Esophagus (tissue), 2 donors: ENCODE data around the gene USP35. TPM values are rescaled to one million over a fixed set of nuclear protein-coding genes. Genes with fewer than 3 reads are reported as not detected.

Source experiments
- H3K27ac ChIP-seq, 2 donors: one replicate each; pipeline ENCODE4 v1.5.1; 2013; ENCODE audit warnings: low read depth in 2 of 2, mild to moderate bottlenecking in 2 of 2, inconsistent platforms in 1 of 2, low read length in 1 of 2, moderate library complexity in 1 of 2
- H3K27me3 ChIP-seq, 2 donors: one replicate each; pipeline ENCODE4 v1.6.1; 2013; ENCODE audit warnings: low read length in 2 of 2, control low read depth in 1 of 2, mild to moderate bottlenecking in 1 of 2; ENCODE audit not compliant: insufficient read depth in 2 of 2, control insufficient read depth in 1 of 2
- H3K36me3 ChIP-seq, 2 donors: one replicate each; pipeline ENCODE4 v1.6.1; 2013; ENCODE audit warnings: low read length in 1 of 2; ENCODE audit not compliant: control insufficient read depth in 2 of 2, insufficient read depth in 2 of 2
- H3K4me1 ChIP-seq, 2 donors: one replicate each; pipeline ENCODE4 v1.6.1; 2013; ENCODE audit warnings: low read length in 1 of 2; ENCODE audit not compliant: control insufficient read depth in 2 of 2, insufficient read depth in 2 of 2
- H3K4me3 ChIP-seq, 2 donors: one replicate each; pipeline ENCODE4 v1.5.1; 2013; ENCODE audit warnings: low read length in 2 of 2, mild to moderate bottlenecking in 2 of 2, low read depth in 1 of 2, moderate library complexity in 1 of 2
- H3K9me3 ChIP-seq, 2 donors: one replicate each; pipeline ENCODE4 v1.6.1; 2013; ENCODE audit warnings: mild to moderate bottlenecking in 2 of 2, low read depth in 1 of 2, low read length in 1 of 2, moderate library complexity in 1 of 2; ENCODE audit not compliant: control insufficient read depth in 2 of 2, insufficient read depth in 1 of 2
- WGBS, 2 donors: extraction: QIAGEN DNeasy Blood & Tissue Kit; methylation state at CpG; one replicate each; pipeline ENCODE4 v1.1.7; 2013; 5-methylcytosine and 5-hydroxymethylcytosine counted together
- polyA plus RNA-seq, 2 donors: library from polyadenylated mRNA; stranded (reverse); fragments of 200-250 nt; gene quantifications; one replicate each; pipeline ENCODE4 v1.2.3, GENCODE V29; 2013
- donor health status: healthy with polysubstance abuse.
- donor health status: Bipolar disorder and iron deficiency.

The USP35 gene
- polyA plus RNA-seq, 2 donors: 4.1 to 7.7 TPM

- Histone ChIP-seq H3K27ac (no peak overlapping the region), H3K4me3 (no peak overlapping the region), H3K4me1 (peaks cover 0 to 2% of the 10 kb centered on the region in 2 donors), H3K9me3 (no peaks in the 10 kb centered on the region), H3K27me3 (no peaks in the 10 kb centered on the region), H3K36me3 (peaks cover 6 to 32% of the 10 kb centered on the region in 2 donors)
- 90 to 91% methylated on average over 11 of the region's 11 CpGs for WGBS, 2 donors
These were observed 24.1 kb downstream of the USP35 start for GRCh38 chr11:78212586-78213371.

- peaks cover 0 to 2% of the 10 kb centered on the region in 2 donors for H3K4me1 ChIP-seq
- no peak overlapping the region for H3K27ac ChIP-seq
- no peaks in the 10 kb centered on the region for H3K9me3 ChIP-seq
- WGBS, 2 donors: 83 to 86% methylated on average over 8 of the region's 8 CpGs
- H3K4me3 ChIP-seq: no peak overlapping the region
- peaks cover 5 to 30% of the 10 kb centered on the region in 2 donors for H3K36me3 ChIP-seq
- H3K27me3 ChIP-seq: no peaks in the 10 kb centered on the region
These were observed 25.0 kb downstream of the USP35 start for GRCh38 chr11:78213526-78214330.

GRCh38 chr11:78214331-78215194 is 25.8 kb downstream of the USP35 start:
- WGBS, 2 donors: 81 to 87% methylated on average over 12 of the region's 12 CpGs
- H3K9me3 ChIP-seq: no peaks in the 10 kb centered on the region
- H3K36me3 ChIP-seq: peaks cover 2 to 29% of the 10 kb centered on the region in 2 donors
- no peaks in the 10 kb centered on the region for H3K27me3 ChIP-seq
- H3K27ac ChIP-seq: no peak overlapping the region
- H3K4me3 ChIP-seq: no peak overlapping the region
- H3K4me1 ChIP-seq: peaks cover 0 to 2% of the 10 kb centered on the region in 2 donors

- no peaks in the 10 kb centered on the region for H3K27me3 ChIP-seq
- WGBS, 2 donors: 89 to 95% methylated on average over 3 of the region's 3 CpGs
- H3K4me1 ChIP-seq: peaks cover 0 to 2% of the 10 kb centered on the region in 2 donors
- no peaks in the 10 kb centered on the region for H3K9me3 ChIP-seq
- no peak overlapping the region for H3K4me3 ChIP-seq
- peaks cover 6 to 27% of the 10 kb centered on the region in 2 donors for H3K36me3 ChIP-seq
- no peak overlapping the region for H3K27ac ChIP-seq
These were observed 27.3 kb downstream of the USP35 start for GRCh38 chr11:78216021-78216420.

- WGBS, 2 donors: 94 to 95% methylated on average over 5 of the region's 5 CpGs
- H3K4me3 ChIP-seq: no peak overlapping the region
- no peaks in the 10 kb centered on the region for H3K9me3 ChIP-seq
- H3K36me3 ChIP-seq: peaks cover 8 to 33% of the 10 kb centered on the region in 2 donors
- no peaks in the 10 kb centered on the region for H3K27me3 ChIP-seq
- H3K4me1 ChIP-seq: peaks cover 0 to 2% of the 10 kb centered on the region in 2 donors
- H3K27ac ChIP-seq: no peak overlapping the region
These were observed 28.0 kb downstream of the USP35 start for GRCh38 chr11:78216571-78217287.

- Histone ChIP-seq H3K4me3 (no peak overlapping the region), H3K27ac (no peak overlapping the region), H3K27me3 (no peaks in the 10 kb centered on the region), H3K9me3 (no peaks in the 10 kb centered on the region), H3K4me1 (peaks cover 0 to 2% of the 10 kb centered on the region in 2 donors), H3K36me3 (peaks cover 8 to 38% of the 10 kb centered on the region in 2 donors)
- WGBS, 2 donors: 94 to 96% methylated on average over 14 of the region's 14 CpGs
These were observed 29.2 kb downstream of the USP35 start for GRCh38 chr11:78217650-78218541.

- Histone ChIP-seq H3K4me3 (no peak overlapping the region), H3K36me3 (peaks cover 8 to 41% of the 10 kb centered on the region in 2 donors), H3K27me3 (no peaks in the 10 kb centered on the region), H3K4me1 (peaks cover 0 to 2% of the 10 kb centered on the region in 2 donors), H3K27ac (no peak overlapping the region), H3K9me3 (no peaks in the 10 kb centered on the region)
- 85 to 88% methylated on average over 11 of the region's 11 CpGs for WGBS, 2 donors
These were observed 30.2 kb downstream of the USP35 start for GRCh38 chr11:78218707-78219492.
